GM21528 (cell line): ENCODE data around the gene CCSER1.
"Not testable (repeated sequence)": the region's sequence is repeated elsewhere in the genome, so short reads cannot be mapped to it uniquely, and the experiment has no call there.

ENCODE experiments used
- ATAC-seq: cut with Tn5 transposase; IDR thresholded peaks from one replicate; pipeline ENCODE4 v1.9.1; 2021; ENCODE audit warnings: mild to moderate bottlenecking, moderate library complexity; ENCODE audit not compliant: unreplicated experiment, low FRiP score

CCSER1 gene

GRCh38 chr4:91217831-91218403 lies 1090.7 kb downstream of the CCSER1 start:
- ATAC-seq = not testable (repeated sequence)

GRCh38 chr4:91220315-91220714 lies 1093.1 kb downstream of the CCSER1 start:
- ATAC-seq = no peak

- ATAC-seq = no peak
Measured at GRCh38 chr4:91222014-91222413, 1094.8 kb downstream of the CCSER1 start.

GRCh38 chr4:91226867-91227266 lies 1099.7 kb downstream of the CCSER1 start:
- ATAC-seq = no peak

GRCh38 chr4:91228659-91229058 lies 1101.5 kb downstream of the CCSER1 start:
- no peak for ATAC-seq

- ATAC-seq = no peak
Measured at GRCh38 chr4:91233164-91233563, 1106.0 kb downstream of the CCSER1 start.

GRCh38 chr4:91243132-91243531 lies 1115.9 kb downstream of the CCSER1 start:
- no peak for ATAC-seq

GRCh38 chr4:91256043-91256442 lies 1128.8 kb downstream of the CCSER1 start:
- ATAC-seq = no peak

- no peak for ATAC-seq
Measured at GRCh38 chr4:91256751-91257150, 1129.6 kb downstream of the CCSER1 start.

GRCh38 chr4:91257721-91258120 lies 1130.5 kb downstream of the CCSER1 start:
- no peak for ATAC-seq

- no peak for ATAC-seq
Measured at GRCh38 chr4:91258326-91258725, 1131.1 kb downstream of the CCSER1 start.

- ATAC-seq = no peak
Measured at GRCh38 chr4:91267543-91267942, 1140.3 kb downstream of the CCSER1 start.

GRCh38 chr4:91268481-91268880 lies 1141.3 kb downstream of the CCSER1 start:
- ATAC-seq = not testable (repeated sequence)

- ATAC-seq = no peak
Measured at GRCh38 chr4:91268913-91269312, 1141.7 kb downstream of the CCSER1 start.

- ATAC-seq = no peak
Measured at GRCh38 chr4:91279899-91280298, 1152.7 kb downstream of the CCSER1 start.

GRCh38 chr4:91280551-91281290 lies 1153.5 kb downstream of the CCSER1 start:
- no peak for ATAC-seq

- ATAC-seq = no peak
Measured at GRCh38 chr4:91282217-91282616, 1155.0 kb downstream of the CCSER1 start.

GRCh38 chr4:91283726-91284230 lies 1156.6 kb downstream of the CCSER1 start:
- no peak for ATAC-seq

- ATAC-seq = no peak
Measured at GRCh38 chr4:91284480-91284879, 1157.3 kb downstream of the CCSER1 start.

GRCh38 chr4:91285487-91285886 lies 1158.3 kb downstream of the CCSER1 start:
- ATAC-seq = no peak

- no peak for ATAC-seq
Measured at GRCh38 chr4:91288702-91289311, 1161.6 kb downstream of the CCSER1 start.
